Suppressor macrophage treated with lipopolysaccharide for 1 hour (primary cell): ENCODE data around the gene DRD2.
A peak's percentile ranks its signal among the peaks of the same experiment; 100 is the strongest.

Experiments used
- DNase-seq, 3 donors: peaks; one replicate each; pipeline ENCODE4 v3.0.0-alpha.2; 2020 to 2022

Gene DRD2

DNA sequence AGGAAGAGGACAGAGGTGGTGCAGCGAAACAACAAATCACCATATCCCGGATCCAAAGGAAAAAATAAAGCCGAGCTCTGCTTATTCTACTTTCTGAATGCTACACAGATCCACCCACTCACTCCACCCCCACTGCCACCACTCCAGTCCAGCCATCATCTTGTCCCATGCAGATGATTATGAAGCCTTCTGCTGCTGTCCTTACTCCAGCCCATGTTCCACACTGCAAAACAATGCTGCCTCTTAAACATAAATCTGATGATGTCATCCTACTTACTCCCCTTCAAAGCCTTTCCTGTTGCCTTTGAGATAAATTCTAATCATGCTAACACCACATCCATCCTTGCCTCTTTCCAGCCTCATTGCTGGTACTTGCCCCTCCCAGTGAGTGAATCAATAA, 6.5 kb upstream of the DRD2 start:
- no peak for DNase-seq

DNA sequence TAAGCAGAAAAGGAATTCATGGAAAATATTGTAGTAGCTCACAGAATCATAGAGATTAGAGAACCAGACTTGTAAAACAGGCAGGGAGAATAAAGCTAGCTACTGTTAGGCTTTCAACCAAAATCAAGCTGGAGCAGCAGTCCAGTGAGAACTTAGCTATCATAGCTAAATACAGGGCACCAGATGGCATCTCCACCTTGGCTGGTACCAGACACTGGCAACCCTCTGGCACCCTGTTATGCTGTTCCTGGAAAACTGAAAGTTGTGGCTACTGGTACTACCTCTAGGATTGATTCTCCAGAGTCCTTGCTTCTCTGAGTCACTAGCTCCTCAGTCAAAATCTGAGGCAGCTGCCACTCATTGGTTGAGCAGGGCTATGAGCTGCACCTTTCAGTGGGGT, 6.0 kb upstream of the DRD2 start:
- no peak for DNase-seq

DNA sequence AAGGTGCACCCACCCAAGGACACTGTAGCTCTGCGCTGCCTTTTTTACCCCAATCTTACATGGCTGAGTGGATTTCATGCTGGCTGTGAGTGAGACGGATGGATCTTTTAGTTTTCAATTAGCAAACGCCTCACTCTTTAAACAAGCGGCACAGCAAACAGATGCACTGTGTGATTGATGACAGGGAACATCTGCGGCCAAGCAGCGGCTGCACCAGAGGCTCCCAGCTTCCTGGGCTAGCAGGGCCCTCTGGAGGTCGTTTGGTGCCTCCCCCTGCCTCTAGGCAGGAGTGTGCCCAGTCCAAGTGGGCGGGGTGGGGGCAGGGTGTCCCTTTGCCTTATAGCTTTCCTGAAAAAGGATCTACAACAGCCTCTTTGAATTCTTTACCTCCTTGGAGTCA, 2.1 kb upstream of the DRD2 start:
- no peak for DNase-seq

DNA sequence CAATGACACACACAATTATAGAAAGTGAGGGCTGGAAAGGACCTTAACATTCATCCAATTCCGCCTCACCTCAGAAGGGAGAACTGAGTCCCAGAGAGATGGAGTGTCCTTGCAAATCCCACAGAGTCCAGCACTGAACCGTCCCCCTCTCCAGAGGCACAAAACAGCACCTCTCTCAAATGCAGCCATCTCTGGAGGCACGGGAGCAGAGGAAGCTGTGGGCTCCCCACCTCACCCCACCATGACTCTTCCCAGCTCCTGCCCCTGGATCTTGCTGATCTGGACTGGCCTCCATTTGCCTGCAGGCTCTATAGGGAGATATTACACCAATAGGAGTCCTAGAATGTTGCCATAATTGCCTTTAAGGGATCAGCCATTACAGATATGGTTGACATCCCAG, 1.4 kb upstream of the DRD2 start:
- DNase-seq = no peak

DNA sequence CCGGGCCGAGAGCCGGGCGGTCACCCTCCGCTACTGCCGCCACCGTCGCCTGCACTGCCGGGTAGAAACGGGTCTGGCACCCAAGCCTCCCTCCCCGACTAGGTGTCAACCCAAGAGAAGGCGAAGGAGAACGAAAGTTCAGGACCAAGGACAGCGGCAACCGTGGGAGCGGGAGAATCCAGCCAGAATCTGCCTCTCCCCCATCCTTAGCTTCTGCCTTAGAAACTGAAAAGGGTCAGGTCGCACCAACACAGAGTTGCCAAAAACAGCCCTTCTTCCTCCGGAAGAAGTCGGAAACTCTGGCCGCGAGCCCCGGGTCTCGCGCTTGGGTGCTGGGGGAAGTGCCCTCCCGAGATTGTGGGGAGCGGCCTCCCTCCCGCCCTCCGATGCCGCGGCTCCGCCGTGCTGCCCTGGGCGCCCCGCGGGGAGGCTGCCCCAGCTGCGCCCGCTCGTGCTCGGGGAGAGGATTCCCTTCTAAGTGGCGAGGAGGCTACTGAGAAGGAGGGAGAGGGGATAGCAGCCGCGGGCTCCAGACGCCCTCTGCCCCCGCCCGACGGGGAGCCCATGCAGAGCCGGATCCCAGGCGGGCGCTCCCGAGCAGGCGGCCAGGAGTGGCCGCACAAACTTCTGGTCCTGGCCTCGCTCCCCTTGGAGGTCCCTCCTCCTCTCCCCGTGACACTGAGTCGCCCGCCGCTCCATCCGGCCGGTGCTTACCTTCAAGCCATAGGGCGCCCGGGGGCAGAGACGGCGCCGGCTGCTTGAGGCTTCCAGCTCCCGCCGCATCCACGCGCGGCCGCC, 637 bp downstream of the DRD2 start:
- DNase-seq = peak; percentile 51 to 83 (median 67)

DNA sequence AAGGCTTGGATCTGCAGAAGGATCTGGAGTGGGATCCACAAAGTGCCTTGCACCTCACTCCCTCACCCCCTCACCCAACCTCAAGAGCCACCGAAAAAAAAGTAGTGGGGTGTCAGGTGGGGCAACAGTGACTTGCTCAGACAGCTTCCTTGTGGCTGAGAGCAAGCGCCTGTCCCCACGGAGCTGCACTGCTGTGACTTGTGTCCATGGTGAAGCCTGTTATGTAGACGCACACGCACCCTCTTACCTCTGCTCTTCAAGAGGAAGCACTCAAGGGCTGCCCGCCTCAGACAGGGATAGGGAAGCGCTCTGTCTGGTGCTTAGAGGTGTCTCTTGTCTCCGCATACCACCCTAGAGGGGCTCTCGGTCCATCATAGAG, 1.2 kb downstream of the DRD2 start:
- no peak for DNase-seq

DNA sequence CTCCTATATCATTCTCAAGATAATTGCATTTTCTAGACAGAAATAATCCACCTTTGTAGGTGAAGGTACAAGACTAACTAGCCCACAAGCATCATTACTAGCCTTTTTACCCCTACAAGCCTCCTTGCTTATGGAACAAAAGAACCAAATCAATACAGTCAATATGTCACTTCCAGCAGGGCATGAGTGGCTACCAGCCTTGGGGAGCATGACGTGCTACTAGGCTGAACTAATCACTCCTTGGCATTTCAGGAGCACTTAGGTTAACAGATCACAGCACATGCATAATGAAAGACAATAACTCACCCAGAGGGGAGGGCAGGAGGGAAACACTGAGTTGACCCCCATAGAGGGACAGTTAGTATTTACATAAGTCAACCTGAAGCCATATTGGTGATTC, 2.7 kb downstream of the DRD2 start:
- DNase-seq = no peak

DNA sequence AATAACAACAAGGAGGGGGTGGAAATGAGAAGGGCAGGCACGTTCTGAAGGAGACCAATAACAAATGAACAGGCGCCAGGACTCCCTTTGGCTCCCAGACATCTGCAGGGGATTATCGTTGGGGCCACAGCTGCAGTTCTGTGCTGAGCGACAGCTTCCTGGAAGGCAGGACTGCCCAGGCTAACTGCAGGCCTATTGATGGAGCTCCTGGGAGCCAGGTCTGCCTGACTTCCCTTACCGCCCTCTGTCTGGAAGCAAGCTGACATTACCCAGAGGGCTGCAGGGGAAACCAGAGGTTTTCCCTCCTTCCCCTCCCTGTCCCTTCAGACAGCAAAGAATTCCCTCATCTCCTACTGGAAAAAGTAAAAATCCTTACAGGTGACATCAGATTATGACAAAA, 5.0 kb downstream of the DRD2 start:
- no peak for DNase-seq

DNA sequence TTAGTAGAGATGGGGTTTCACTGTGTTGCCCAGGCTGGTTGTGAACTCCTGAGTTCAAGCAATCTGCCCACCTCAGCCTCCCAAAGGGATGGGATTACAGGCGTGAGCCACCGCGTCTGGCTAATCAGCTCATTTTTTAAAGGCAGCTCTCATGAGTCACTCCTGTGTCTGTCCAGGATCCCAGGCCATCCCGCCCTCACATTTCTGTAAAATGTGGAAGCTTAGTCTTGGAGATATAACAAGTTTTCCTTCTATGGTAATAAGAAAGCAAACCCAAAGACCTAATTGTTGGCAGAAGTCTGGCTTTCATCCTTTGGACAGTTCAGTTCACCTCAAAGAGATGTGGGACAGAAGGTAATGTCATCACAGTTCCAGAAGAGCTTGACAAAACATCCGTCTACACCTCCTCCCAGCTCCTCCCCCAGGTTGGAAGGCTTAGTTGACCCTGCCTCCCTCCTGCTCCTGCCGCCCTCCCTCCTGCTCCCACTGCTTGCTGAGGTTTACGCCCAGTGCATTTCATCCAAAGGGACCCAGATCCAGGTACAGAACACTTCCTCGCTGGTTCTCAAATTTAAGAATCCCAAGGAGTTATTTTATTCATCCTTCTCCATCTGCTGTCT, 6.4 kb downstream of the DRD2 start:
- no peak for DNase-seq

DNA sequence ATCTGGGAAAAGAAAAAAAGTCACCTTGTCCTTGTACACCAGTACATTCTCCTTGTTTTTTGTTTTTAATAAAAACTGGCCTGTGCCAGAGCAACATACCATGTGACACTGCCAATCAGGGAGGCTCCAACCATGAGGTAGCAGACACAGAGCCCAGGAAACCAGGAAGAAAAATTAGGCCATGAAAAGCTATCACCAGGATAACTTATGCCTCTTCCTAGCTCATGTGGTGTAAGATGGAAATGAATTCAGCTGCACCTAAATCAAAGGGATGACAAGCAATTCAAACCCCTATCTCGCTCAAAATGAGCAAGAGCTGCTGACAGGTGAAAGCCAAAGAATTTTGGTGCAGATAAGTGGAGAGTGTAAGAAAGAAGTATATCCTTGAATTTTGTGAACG, 7.7 kb downstream of the DRD2 start:
- no peak for DNase-seq

DNA sequence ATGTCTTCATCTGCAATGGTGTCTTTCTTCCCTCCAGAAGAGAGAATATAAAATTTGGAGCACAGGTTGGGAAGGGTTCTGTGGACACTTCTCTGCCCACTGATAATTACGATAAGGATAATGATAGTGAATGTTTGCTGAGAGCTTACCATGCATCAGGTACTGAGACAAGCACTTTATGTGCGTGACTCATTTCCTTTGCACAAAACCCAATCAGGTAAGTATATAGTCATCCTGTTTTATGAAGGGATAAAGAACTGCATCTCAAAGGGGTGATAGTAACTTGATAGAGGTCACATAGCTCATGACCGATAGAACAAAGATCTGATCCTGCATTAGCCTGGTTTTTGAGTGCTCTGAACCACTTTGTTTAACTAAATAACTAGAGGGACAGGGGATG, 9.4 kb downstream of the DRD2 start:
- no peak for DNase-seq

DNA sequence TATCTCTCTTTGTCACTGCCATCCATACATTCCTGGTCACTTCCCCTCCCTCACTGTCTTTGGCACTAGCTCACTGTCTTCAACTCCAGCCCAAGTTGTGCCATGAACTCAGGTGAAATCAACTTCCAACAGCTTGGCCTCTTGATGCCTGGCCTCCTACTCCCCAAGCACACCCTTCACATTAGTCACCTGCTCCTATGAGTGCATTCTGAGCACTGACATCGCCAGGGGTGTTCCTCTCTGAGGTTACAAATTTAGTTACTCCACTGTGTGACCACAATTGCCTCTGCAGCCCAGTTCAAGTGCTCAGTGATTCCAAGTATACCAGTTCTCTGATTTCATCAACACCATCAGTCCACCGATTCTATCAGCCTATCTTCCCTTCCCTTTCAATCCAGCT, 10.8 kb downstream of the DRD2 start:
- DNase-seq = no peak

DNA sequence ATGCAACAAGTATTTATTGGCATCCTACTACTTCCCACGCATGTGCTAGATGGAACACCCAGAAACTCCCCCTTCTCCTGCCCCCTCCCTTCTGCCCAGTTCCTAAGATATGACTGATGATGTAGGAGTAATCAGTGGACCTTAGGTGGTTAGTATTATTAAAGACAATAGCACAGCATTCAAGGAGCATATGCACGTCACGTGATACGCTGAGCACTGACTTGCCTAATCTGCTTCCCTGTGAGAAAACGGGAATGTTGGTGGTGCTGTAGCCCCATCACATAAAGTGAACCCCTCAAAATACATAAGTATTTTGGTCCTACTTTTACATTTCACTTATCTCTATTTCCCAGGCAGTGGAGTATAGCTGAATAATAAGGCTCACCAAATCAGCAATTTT, 12.4 kb downstream of the DRD2 start:
- DNase-seq = no peak

DNA sequence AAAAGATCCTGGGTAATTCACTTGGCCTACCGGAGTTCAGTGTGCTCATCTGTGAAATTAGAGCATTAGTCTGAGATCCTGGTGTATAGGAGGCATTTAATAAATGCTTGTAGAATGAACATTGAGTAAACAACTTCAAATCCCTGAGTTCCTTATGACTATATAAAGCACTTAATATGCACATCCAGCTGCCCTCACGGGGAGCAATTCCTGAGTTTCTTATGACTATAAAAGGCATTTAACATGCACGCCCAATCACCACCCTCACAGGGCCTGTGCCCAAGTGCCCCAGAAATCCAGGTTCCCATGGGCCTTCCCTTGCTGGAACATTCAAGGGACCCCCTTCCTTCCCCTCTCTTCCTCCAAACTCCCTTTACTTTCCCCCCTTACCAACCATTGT, 13.6 kb downstream of the DRD2 start:
- DNase-seq = no peak

DNA sequence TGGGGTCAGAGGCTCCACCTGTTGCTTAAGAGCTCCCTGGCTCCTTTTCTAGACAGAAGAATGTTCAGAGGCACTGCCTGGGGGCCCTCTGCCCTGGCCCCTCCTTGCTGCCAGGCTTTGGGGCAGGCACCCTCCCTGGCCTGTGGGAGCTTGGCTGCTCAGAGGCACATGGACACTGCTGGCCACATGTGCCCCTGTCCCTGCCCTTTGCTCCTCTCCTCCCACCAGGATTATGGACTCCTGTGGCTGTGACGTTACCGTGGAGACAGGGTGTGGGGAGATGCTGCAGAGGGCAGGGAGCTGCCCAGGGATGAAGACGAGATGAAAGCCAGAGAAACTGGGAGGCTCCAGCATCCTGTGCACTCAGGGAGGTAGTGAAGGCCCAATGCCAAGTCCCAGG, 14.7 kb downstream of the DRD2 start:
- no peak for DNase-seq

DNA sequence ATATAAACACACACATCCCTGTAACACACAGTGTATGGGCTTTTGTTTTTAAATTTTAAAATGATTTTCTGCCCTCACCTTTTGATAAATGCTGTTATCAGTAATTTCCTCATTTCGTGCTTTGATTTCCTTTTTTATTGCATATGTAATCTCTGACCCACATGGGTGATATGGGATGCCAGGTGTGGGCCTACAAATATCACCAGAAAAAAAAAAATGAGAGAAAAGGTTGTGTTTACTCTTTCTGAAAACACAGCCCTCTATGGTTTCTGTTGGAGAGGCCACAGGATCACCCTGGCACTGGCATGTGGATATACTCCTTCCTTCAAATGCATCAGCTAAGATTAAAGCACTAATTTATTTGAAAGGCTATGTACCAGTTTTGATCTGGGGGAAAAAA, 17.0 kb downstream of the DRD2 start:
- no peak for DNase-seq

DNA sequence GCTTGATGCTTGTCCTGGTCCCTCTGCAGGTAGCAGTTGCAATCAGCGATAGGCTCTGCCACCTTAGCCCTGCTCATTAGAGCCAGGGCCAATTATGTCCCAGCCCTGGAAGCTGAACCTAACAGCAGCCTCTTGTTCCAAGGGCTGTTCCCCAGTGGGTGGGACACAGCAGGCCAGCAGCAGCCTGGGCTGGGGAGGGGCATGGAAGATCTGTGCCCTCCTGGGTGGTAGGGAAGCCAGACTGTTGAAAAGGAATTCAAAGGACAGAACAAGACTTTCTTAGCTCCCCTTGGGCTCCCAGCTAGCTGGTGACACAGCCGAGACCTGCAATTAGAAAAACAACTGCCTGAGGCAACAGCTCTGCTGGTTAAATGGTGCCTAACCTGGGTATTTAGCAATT, 17.4 kb downstream of the DRD2 start:
- no peak for DNase-seq

DNA sequence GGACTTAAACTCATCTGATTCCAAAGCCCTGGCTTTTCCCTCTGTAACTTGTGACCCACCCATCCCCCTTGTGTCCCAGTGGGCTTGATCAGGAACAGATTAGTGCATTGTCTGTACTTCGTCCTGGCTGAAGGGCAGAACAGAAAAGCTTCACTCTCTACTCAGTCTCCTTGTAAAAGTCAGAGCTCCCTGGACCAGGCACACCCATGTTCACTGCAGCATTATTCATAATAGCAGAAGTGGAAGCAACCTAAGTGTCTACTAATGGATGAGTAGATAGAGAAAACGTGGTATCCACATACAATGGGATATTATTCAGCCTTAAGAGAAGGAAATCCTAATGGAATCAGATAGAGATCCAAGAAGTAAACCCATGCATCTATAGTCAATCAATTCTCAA, 20.7 kb downstream of the DRD2 start:
- DNase-seq = no peak

DNA sequence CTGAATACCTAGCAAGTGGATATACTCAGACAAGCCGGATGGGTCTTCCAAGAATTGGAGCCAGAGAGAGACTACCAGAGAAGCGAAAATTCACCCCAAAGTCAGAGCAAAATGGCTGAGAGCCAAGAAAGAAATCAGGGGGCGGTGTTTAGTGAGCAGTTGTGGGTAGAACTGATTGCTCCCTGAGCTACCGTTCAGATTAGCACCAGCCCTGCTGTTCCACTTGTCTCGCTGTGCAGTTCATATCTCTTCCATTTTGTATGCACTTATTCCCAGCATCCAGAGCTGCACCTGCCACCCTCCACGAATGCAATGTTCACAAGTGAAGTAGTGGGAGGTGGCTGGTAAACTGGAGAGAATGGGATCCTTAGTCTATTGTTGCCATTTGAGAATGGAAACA, 25.5 kb downstream of the DRD2 start:
- DNase-seq = no peak

DNA sequence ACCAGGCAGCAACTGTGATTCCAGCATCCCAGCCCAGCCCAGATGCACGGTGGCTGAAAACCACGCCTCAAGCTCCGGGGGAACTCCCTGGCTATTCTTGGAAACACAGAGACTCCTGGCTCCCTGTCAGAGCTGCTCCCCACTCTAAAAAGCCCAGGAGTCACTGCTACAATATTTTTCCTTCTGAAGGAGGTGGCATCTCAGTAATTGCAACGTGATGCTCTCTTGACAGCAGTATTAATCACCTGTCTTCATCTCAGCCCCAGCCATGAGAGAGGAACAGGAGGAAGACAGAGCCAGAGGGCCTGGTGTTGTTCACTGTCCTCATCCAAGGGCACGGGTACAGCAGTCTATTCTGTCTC, 26.9 kb downstream of the DRD2 start:
- DNase-seq = no peak

DNA sequence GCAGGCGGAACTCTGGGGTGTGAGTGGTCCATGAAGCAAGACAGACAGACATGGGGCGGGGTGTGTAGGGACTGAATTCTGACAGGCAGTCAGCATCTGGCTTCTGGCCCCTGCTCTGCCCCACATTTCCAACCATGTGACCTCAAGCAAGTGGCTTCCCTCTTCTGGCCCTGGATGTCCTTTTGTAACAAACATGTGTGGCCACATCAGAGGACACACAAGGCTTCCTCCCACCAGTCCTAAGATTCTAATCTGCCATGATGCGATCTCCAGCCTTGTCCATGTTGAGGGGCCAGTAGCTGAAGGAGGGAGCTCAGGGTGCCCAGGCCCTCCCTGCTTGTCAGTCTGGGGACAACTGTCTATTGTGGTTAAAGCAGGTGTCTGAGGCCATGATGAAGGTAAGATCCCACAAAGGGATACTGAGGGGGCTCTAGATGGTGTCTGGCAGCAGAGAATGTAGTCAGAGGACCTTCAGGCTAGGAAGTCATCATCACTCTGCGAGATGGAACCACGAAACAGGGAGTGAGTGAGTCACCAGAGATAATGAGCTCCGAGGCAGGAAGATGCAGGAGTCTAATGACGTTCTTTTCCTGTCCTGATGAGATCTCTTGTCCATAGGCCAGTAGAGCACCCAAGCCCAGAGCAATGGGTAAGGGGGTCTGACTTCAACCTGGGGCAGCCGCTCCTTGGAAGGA, 27.4 kb downstream of the DRD2 start:
- no peak for DNase-seq

DNA sequence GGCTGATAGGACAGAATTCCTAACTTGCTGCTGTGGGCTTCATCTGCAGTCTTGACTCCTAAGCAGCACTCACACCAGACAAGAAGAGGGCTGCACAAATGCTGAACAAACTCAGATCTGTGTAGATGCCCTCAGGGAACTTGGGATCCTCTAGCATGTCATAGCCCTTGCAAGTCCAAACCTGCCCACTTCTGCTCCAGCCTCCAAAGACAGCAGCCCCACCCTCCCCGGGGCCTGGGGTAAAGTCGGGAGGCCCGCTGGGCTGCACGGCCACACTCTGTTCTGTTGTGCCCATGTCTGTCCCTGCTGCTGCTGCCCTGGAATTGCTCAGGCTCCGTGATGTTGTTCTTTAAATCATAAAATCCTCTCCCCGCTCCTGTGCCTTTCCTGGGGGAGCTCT, 28.3 kb downstream of the DRD2 start:
- DNase-seq = no peak

DNA sequence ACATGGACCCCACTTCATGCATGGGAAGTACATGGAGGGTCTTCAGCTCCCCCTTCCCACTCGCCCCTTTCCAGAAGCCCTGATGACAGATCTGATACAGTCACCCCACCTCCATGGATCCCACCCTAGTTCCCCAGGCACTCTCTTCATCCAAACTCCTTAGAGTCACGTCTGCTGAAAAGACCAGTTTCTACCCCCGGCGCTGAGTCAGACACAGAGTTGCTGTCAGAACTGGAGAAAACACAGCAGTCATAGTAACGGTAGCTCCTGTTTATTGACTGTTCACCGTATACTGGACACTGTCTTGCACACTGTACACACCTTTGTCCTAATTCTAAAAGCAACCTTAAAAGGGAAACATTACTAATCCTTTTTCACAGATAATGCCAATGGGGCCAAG, 29.1 kb downstream of the DRD2 start:
- no peak for DNase-seq

DNA sequence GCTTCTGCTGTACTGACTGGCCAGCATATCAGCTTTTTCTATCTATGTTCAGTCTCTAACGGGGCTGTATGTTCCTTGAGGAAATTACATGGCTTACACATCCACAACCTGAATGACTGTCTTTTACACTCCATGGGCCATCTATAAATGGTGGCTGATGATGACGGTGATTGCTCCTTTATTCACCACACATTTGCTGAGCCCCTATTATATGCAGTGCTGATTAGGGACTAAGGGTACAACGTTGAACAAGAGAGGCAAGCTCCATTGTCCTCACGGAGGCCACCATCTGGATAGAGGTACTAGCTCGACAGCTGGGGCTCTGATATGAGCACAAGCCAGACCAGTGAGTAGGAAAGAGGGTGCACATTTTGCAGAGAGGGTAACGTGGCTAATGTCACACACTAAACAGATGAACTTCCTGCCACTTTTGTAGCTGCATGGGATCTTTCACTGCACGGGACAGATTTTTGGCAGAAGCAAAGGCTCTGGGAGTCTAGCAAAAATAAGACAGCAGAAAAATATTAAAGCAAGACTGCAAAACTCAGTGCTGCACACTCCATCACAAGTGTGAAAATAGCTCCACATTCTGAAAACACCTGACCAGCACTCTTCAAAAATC, 30.6 kb downstream of the DRD2 start:
- no peak for DNase-seq
